Measurements from ENCODE around the gene SCAMP4. TPM values are rescaled to one million over a fixed set of nuclear protein-coding genes. Genes with fewer than 3 reads are reported as not detected.

Gene SCAMP4
- total RNA-seq, 2 experiments from 2014 or later = 21.3 to 49.9 TPM

DNA sequence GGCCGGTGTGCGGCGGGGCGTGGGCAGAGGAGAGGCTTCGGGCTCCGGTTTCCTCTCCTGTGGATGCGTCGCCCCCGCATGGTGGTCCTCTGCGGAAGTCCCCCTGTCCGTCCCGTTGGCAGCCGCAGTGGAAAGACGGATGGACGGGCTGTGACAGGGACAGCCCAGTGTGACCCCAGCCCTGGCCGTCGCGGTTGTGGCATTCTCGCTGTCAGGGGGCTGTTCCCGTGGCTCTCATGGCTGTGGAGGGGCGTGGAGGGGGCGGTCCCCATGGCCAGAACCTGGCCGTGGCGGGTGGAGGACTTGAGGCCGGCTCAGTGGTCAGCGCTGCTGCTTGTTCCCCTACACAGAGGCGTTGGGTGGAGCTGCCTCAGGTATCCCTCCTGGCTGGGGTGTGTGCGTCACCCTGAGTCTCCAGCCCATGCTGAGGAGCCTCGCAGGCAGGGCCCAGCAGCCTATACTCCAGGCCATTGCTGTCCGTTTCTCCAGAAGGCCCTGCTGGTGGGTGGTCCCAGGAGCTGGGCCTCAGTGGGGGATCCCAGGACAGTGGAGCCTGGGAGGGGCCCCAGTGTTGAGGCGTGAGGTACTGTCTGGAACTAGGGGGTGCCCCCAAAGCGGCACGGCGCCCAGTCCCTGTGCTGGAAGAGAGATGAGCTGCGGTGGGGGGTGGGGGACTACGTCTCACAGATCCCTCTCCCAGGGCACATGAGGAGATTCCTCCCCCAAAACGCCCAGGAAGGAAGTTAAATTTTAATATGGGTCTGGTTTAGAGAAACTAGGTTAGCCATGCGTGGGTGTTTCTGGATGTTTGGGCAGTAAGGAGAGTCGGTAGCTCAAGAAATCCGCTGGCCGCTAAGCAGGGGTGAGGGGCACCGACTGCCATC lies 56.0 kb downstream of the SCAMP4 start:
- Histone ChIP-seq H3K4me1 (ENCODE audit: insufficient read depth, low read length, poor library complexity, severe bottlenecking) (no peaks in the 10 kb centered on the region), H3K79me2 (ENCODE audit: insufficient read depth, low read depth, low read length) (no peaks in the 10 kb centered on the region), H3K27ac (ENCODE audit: low read depth, low read length, poor library complexity, severe bottlenecking) (no peak overlapping the region), H3K9me3 (ENCODE audit: low read length) (no peaks in the 10 kb centered on the region), H3K9me2 (ENCODE audit: insufficient read depth, low read length) (no peaks in the 10 kb centered on the region), H3K4me2 (ENCODE audit: low read length) (no peak overlapping the region), H3K4me3 (ENCODE audit: low read depth, low read length, poor library complexity, severe bottlenecking) (no peak overlapping the region), H4K20me1 (ENCODE audit: insufficient read depth, low read length) (no peaks in the 10 kb centered on the region; the same call in 1 of the 2 replicates), H2AFZ (ENCODE audit: low read length) (no peak overlapping the region), H3K36me3 (ENCODE audit: insufficient read depth, low read length) (peaks cover 10% of the 10 kb centered on the region)
- ChIA-PET CTCF (ENCODE audit: unreplicated experiment) (no interaction called here), POLR2A (no interaction called here)
- BruUV-seq (replicated peaks) = no TSS peak
- no peak for DNase-seq (ENCODE audit: low spot score)
- intact Hi-C loops (cut with micrococcal nuclease; ENCODE audit: unreplicated experiment) = no loop called here
- TF ChIP-seq, protein P1, sequence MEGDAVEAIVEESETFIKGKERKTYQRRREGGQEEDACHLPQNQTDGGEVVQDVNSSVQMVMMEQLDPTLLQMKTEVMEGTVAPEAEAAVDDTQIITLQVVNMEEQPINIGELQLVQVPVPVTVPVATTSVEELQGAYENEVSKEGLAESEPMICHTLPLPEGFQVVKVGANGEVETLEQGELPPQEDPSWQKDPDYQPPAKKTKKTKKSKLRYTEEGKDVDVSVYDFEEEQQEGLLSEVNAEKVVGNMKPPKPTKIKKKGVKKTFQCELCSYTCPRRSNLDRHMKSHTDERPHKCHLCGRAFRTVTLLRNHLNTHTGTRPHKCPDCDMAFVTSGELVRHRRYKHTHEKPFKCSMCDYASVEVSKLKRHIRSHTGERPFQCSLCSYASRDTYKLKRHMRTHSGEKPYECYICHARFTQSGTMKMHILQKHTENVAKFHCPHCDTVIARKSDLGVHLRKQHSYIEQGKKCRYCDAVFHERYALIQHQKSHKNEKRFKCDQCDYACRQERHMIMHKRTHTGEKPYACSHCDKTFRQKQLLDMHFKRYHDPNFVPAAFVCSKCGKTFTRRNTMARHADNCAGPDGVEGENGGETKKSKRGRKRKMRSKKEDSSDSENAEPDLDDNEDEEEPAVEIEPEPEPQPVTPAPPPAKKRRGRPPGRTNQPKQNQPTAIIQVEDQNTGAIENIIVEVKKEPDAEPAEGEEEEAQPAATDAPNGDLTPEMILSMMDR (conservative IDR thresholded peaks at IDR 0.05; ENCODE audit: low read length) = no peak
- TF ChIP-seq EZH2phosphoT487 (IDR thresholded peaks at IDR 0.05; ENCODE audit: borderline replicate concordance, low read depth, low read length) = no peak

DNA sequence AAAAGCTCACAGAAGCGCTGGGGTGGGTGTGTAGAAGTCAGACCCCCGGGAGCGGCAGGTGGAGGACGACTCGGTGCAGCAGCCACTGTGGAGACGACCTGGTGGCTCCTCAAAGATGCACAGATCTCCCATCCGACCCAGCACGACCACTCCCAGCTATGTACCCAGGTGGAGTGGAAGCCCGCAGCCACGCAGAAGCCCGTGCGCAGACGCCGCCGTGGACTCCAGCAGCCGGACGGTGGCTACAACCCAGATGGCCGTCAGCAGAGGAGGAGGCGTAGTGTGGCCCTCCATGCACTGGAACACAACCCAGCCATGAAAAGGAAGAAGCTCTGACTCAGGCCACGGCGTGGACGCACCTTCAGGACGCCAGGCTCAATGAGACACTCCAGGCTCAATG lies 57.5 kb downstream of the SCAMP4 start:
- BruUV-seq (replicated peaks) = no TSS peak
- no peaks in the 10 kb centered on the region for H3K79me2 ChIP-seq (ENCODE audit: insufficient read depth, low read depth, low read length)
- H3K9me2 ChIP-seq (ENCODE audit: insufficient read depth, low read length) = no peaks in the 10 kb centered on the region
- H2AFZ ChIP-seq (ENCODE audit: low read length) = no peak overlapping the region
- H3K27ac ChIP-seq (ENCODE audit: low read depth, low read length, poor library complexity, severe bottlenecking) = no peak overlapping the region
- no peak for TF ChIP-seq EZH2phosphoT487 (IDR thresholded peaks at IDR 0.05; ENCODE audit: borderline replicate concordance, low read depth, low read length)
- TF ChIP-seq, protein P1 (conservative IDR thresholded peaks at IDR 0.05; ENCODE audit: low read length) = no peak
- no peaks in the 10 kb centered on the region for H3K4me1 ChIP-seq (ENCODE audit: insufficient read depth, low read length, poor library complexity, severe bottlenecking)
- intact Hi-C loops (cut with micrococcal nuclease; ENCODE audit: unreplicated experiment) = no loop called here
- H3K36me3 ChIP-seq (ENCODE audit: insufficient read depth, low read length) = peaks cover 10% of the 10 kb centered on the region
- no peak for DNase-seq (ENCODE audit: low spot score)
- no peaks in the 10 kb centered on the region for H3K9me3 ChIP-seq (ENCODE audit: low read length)
- ChIA-PET CTCF (ENCODE audit: unreplicated experiment) (no interaction called here), POLR2A (interaction anchor here (0.6 kb wide), 1 partner anchor 10 kb away, joined by 6 read pairs; no protein-coding TSS in a partner anchor)
- H4K20me1 ChIP-seq (ENCODE audit: insufficient read depth, low read length) = no peaks in the 10 kb centered on the region; the same call in 1 of the 2 replicates
- no peak overlapping the region for H3K4me3 ChIP-seq (ENCODE audit: low read depth, low read length, poor library complexity, severe bottlenecking)
- H3K4me2 ChIP-seq (ENCODE audit: low read length) = no peak overlapping the region

DNA sequence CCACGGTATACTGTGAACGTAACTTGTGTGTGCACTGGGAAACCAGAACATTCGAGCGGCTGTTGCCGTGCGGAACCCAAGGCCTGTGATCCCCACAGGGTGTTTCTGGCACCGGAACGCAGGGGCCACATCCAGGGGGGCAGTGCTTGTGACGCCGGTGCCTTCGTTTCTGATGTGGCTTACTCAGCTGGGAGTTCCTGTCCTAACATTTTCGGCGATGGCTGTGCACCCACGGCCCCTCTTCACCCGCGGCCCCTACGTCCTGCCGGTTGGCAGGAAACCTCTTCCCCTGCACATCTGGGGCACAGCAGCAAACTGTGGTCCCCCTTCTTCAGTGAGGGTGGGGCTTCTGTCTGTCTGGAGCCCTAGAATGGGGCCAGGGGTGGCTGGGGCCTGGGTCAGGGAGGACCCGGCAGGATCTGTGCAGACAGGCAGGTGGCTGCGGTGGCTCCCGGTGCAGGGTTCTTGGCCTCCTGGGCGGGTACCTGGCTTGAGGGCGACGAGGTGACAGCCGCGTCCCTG lies 61.9 kb downstream of the SCAMP4 start:
- no peaks in the 10 kb centered on the region for H3K79me2 ChIP-seq (ENCODE audit: insufficient read depth, low read depth, low read length)
- CTCF ChIA-PET (ENCODE audit: unreplicated experiment) = no interaction called here
- TF ChIP-seq, protein P1 (conservative IDR thresholded peaks at IDR 0.05; ENCODE audit: low read length) = no peak
- TF ChIP-seq EZH2phosphoT487 (IDR thresholded peaks at IDR 0.05; ENCODE audit: borderline replicate concordance, low read depth, low read length) = no peak
- no peak overlapping the region for H3K4me3 ChIP-seq (ENCODE audit: low read depth, low read length, poor library complexity, severe bottlenecking)
- no peak overlapping the region for H2AFZ ChIP-seq (ENCODE audit: low read length)
- no peaks in the 10 kb centered on the region; the same call in 1 of the 2 replicates for H4K20me1 ChIP-seq (ENCODE audit: insufficient read depth, low read length)
- no peaks in the 10 kb centered on the region for H3K9me2 ChIP-seq (ENCODE audit: insufficient read depth, low read length)
- no TSS peak for BruUV-seq (replicated peaks)
- H3K4me2 ChIP-seq (ENCODE audit: low read length) = no peak overlapping the region
- no peaks in the 10 kb centered on the region for H3K9me3 ChIP-seq (ENCODE audit: low read length)
- H3K4me1 ChIP-seq (ENCODE audit: insufficient read depth, low read length, poor library complexity, severe bottlenecking) = no peaks in the 10 kb centered on the region
- POLR2A ChIA-PET = no interaction called here
- DNase-seq (ENCODE audit: low spot score) = no peak
- H3K36me3 ChIP-seq (ENCODE audit: insufficient read depth, low read length) = peaks cover 25% of the 10 kb centered on the region
- intact Hi-C loops (cut with micrococcal nuclease; ENCODE audit: unreplicated experiment) = no loop called here
- no peak overlapping the region for H3K27ac ChIP-seq (ENCODE audit: low read depth, low read length, poor library complexity, severe bottlenecking)

Data from OCI-LY7 (cell line).